K562 (cell line): Measurements from ENCODE around the gene GPATCH4. TPM values are rescaled to one million over a fixed set of nuclear protein-coding genes. Genes with fewer than 3 reads are reported as not detected.

Experiments
- ATAC-seq: fragments of 200-7000 bp; cut with Tn5 transposase; 3 replicates; pipeline ENCODE4 v1.9.1; 2020; ENCODE audit warnings: moderate library complexity
- BruUV-seq: library from RNA; stranded (reverse); fragments of 400-500 nt; replicated peaks from 2 replicates; lab custom pipeline; 2021; lab: Mats Ljungman, UMichigan
- CTCF ChIA-PET: fragments of 300-600 bp; formaldehyde crosslinking; extraction: SDS; loops from one replicate; lab custom pipeline; 2021; ENCODE audit warnings: low intra/inter-chr PET ratio; lab: Yijun Ruan, JAX
- POLR2A ChIA-PET: fragments of 300-600, 350-650 bp; sonication (Branson Sonifier 250); formaldehyde crosslinking; extraction: SDS; loops from one replicate; lab custom pipeline; 2021; ENCODE audit warnings: antibody characterized with exemption, inconsistent platforms; lab: Yijun Ruan, JAX
- DNase-seq, 4 experiments: peaks; one replicate each; pipeline versions ENCODE4 v3.0.0 to v3.0.0-alpha.2; 2011 to 2018; ENCODE audit warnings: low spot score in 3 of 4, mixed read lengths in 3 of 4; ENCODE audit errors: extremely low read depth in 1 of 4
- FAIRE-seq: peaks from 2 replicates; lab custom pipeline; 2011; peaks lifted over from hg19 to GRCh38; lab: Jason Lieb, UNC
- H2AFZ ChIP-seq: 2 replicates; pipeline ENCODE4 v1.6.0; 2011; ENCODE audit warnings: low read depth, low read length, control low read depth, inconsistent platforms
- H3K27ac ChIP-seq: fragments of 200-600 bp; 3 replicates; pipeline ENCODE4 v1.8.0; 2011; ENCODE audit warnings: low read depth, mild to moderate bottlenecking, control low read depth, inconsistent platforms, low read length, moderate library complexity, mixed read lengths; ENCODE audit errors: extremely low read depth
- H3K27me3 ChIP-seq, 2 experiments: fragments of 300-600 bp in 1 of 2; 2 replicates in 1 of 2; 3 replicates in 1 of 2; pipeline versions ENCODE4 v1.6.0 to v1.8.0; 2011; ENCODE audit warnings: inconsistent platforms in 2 of 2, low read length in 2 of 2, mild to moderate bottlenecking in 1 of 2, mixed read lengths in 1 of 2, moderate library complexity in 1 of 2; ENCODE audit not compliant: control insufficient read depth in 2 of 2, insufficient read depth in 2 of 2
- H3K36me3 ChIP-seq: fragments of 300-600 bp; 3 replicates; pipeline ENCODE4 v1.8.0; 2011; ENCODE audit warnings: mild to moderate bottlenecking, low read length, inconsistent platforms; ENCODE audit not compliant: control insufficient read depth, insufficient read depth
- H3K4me1 ChIP-seq, 2 experiments: fragments of 200-600 bp in 1 of 2; replicated peaks in 1 of 2; 2 replicates in 1 of 2; 3 replicates in 1 of 2; pipeline versions ENCODE4 v1.5.1 to v1.8.0; 2011; ENCODE audit warnings: inconsistent platforms in 2 of 2, low read length in 2 of 2, mild to moderate bottlenecking in 1 of 2, mixed read lengths in 1 of 2, moderate library complexity in 1 of 2; ENCODE audit not compliant: control insufficient read depth in 2 of 2, insufficient read depth in 2 of 2
- H3K4me2 ChIP-seq: 2 replicates; pipeline ENCODE4 v1.6.1; 2011; ENCODE audit warnings: low read length, control low read depth, inconsistent platforms, mixed read lengths; ENCODE audit not compliant: insufficient read depth
- H3K4me3 ChIP-seq: fragments of 200-600 bp; sonication (generic), shearing (Covaris generic); 2 replicates; pipeline ENCODE4 v1.5.1; 2016; ENCODE audit warnings: control low read depth, inconsistent platforms
- H3K79me2 ChIP-seq: fragments of 200-600 bp; 3 replicates; pipeline ENCODE4 v1.8.0; 2011; ENCODE audit warnings: low read length, inconsistent platforms; ENCODE audit not compliant: control insufficient read depth, insufficient read depth
- H3K9ac ChIP-seq, 2 experiments: 2 replicates each; pipeline versions ENCODE4 v1.6.0 to v1.6.1; 2011; ENCODE audit warnings: low read depth in 2 of 2, low read length in 2 of 2, control low read depth in 1 of 2, inconsistent platforms in 1 of 2, mild to moderate bottlenecking in 1 of 2, mixed read lengths in 1 of 2; ENCODE audit not compliant: insufficient read depth in 1 of 2
- H3K9me1 ChIP-seq: one replicate; pipeline ENCODE4 v1.6.0; 2011; ENCODE audit warnings: inconsistent platforms, mild to moderate bottlenecking, low read length, moderate library complexity; ENCODE audit not compliant: control insufficient read depth, insufficient read depth
- H3K9me3 ChIP-seq: replicated peaks from 2 replicates; pipeline ENCODE4 v1.5.1; 2011; ENCODE audit warnings: low read depth, low read length, inconsistent platforms; ENCODE audit not compliant: control insufficient read depth, insufficient read depth
- H4K20me1 ChIP-seq: replicated peaks from 2 replicates; pipeline ENCODE4 v1.6.1; 2011; ENCODE audit warnings: low read length, inconsistent platforms, mixed read lengths; ENCODE audit not compliant: control insufficient read depth, insufficient read depth
- ASH1L ChIP-seq: fragments of 450-650 bp; IDR thresholded peaks from 2 replicates; pipeline ENCODE4 v1.6.1; 2018; ENCODE audit warnings: borderline replicate concordance, mild to moderate bottlenecking, low read depth; ENCODE audit not compliant: partially characterized antibody
- ELF4 ChIP-seq: fragments of 450-650 bp; formaldehyde crosslinking; IDR thresholded peaks from 2 replicates; pipeline ENCODE4 v1.4.0; 2022; ENCODE audit warnings: missing genetic modification characterization
- HLTF ChIP-seq: fragments of 450-650 bp; IDR thresholded peaks from 2 replicates; pipeline ENCODE4 v1.6.1; 2016
- NR3C1 ChIP-seq: sonication (generic); formaldehyde crosslinking; IDR thresholded peaks from 2 replicates; pipeline ENCODE4 v1.8.1; 2022; ENCODE audit warnings: missing genetic modification reagents
- NUFIP1 ChIP-seq: fragments of 450-650 bp; IDR thresholded peaks from 2 replicates; pipeline ENCODE4 v1.6.1; 2018; ENCODE audit not compliant: partially characterized antibody
- SAP30 ChIP-seq: fragments of 200-600 bp; sonication (generic); IDR thresholded peaks from 2 replicates; pipeline ENCODE4 v1.6.1; 2012; ENCODE audit warnings: borderline replicate concordance, low read depth, mild to moderate bottlenecking, moderate library complexity, low read length, control low read depth, inconsistent platforms; ENCODE audit not compliant: insufficient read depth, poor library complexity, severe bottlenecking
- ZNF232 ChIP-seq: sonication (generic); formaldehyde crosslinking; IDR thresholded peaks from 2 replicates; pipeline ENCODE4 v1.8.0; 2022; ENCODE audit warnings: mild to moderate bottlenecking, missing genetic modification reagents
- WGBS: fragments of 100-300 bp; shearing (Covaris generic); methylation state at CpG from one replicate; pipeline ENCODE4 v1.1.6; 2016; ENCODE audit warnings: low coverage, mixed read lengths; ENCODE audit not compliant: insufficient coverage; ENCODE audit errors: missing lambda C conversion rate; 5-methylcytosine and 5-hydroxymethylcytosine counted together
- in situ Hi-C: fragments of 300-500 bp; cut with MboI; formaldehyde crosslinking; loops from 4 replicates; pipeline ENCODE4 v1.15.0; 2018; ENCODE audit warnings: inconsistent platforms, mixed read lengths
- intact Hi-C: fragments of 100-400 bp; cut with micrococcal nuclease; formaldehyde crosslinking; loops from 2 replicates; pipeline ENCODE4 v1.14.2; 2022
- polyA plus RNA-seq, 8 experiments: library from polyadenylated mRNA; depleted of rRNA in 4 of 8; stranded (reverse) in 5 of 8; unstranded in 3 of 8; fragments of >200 nt; fragmentation: Nextera tagmentation in 2 of 8; fragmentation: Illumina TruSeq in 1 of 8; extraction: Ambion mirVana in 2 of 8; extraction: Trizol in 1 of 8; gene quantifications; 2 replicates each; pipeline versions ENCODE4 v1.2.1 to v1.2.3, GENCODE V29; 2011 to 2014; ENCODE audit warnings: inconsistent platforms in 1 of 8, missing spikeins in 1 of 8
- total RNA-seq, 7 experiments: library from RNA; depleted of rRNA in 6 of 7; stranded (reverse); fragments of >200 nt in 6 of 7; fragmentation: Illumina TruSeq in 2 of 7; extraction: Trizol in 2 of 7; gene quantifications; 2 replicates each; pipeline versions ENCODE4 v1.2.1 to v1.2.3, GENCODE V29; 2011 to 2021; ENCODE audit warnings: low replicate concordance in 1 of 7
- TF ChIP-seq, protein P1 (sequence below): fragments of 450-650 bp; IDR thresholded peaks from 2 replicates; pipeline ENCODE4 v1.7.0; 2016; ENCODE audit warnings: borderline replicate concordance
- TF ChIP-seq, protein P2 (sequence below), 3 experiments: IDR thresholded peaks in 2 of 3; conservative IDR thresholded peaks in 1 of 3; 2 replicates each; pipeline ENCODE4 v1.5.1; 2011 to 2012; ENCODE audit warnings: low read length in 3 of 3, mild to moderate bottlenecking in 3 of 3, control low read depth in 2 of 3, improper control_type of control experiment in 1 of 3, inconsistent platforms in 1 of 3, low read depth in 1 of 3, mixed read lengths in 1 of 3, moderate library complexity in 1 of 3; ENCODE audit not compliant: insufficient read depth in 2 of 3

GPATCH4 gene
- total and polyA plus RNA-seq, 9 of the 15 experiments (the other 6 are each of a cell fraction or from before 2014, with no cell fraction given) = 43.7 to 105 (median 76.5) TPM

DNA sequence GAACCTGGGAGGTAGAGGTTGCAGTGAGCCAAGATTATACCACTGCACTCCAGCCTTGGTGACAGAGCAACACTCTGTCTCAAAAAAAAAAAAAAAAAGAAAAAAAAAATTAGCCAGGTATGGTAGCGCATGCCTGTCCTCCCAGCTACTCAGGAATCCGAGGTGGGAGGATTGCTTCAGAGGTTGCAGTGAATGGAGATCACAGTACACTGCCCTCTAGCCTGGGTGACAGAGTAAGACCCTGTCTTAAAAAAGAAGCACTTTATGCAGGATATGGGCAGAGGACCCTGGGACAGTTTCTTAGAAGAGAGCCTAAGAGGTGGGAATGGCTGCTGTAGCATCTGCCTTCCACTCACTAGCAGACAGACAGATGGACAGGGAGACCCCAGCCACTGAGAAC is 51.9 kb downstream of the GPATCH4 start:
- 81% methylated on average over 2 of the region's 2 CpGs for WGBS
- Histone ChIP-seq H2AFZ (no peak overlapping the region), H3K79me2 (no peaks in the 10 kb centered on the region), H3K27me3 (no peaks in the 10 kb centered on the region), H3K9ac (no peak overlapping the region), H3K36me3 (peaks cover 42% of the 10 kb centered on the region; the same call in 2 of the 3 replicates), H3K4me3 (no peak overlapping the region), H3K9me1 (no peaks in the 10 kb centered on the region), H3K4me1 (no peaks in the 10 kb centered on the region), H3K9me3 (no peaks in the 10 kb centered on the region)
- BruUV-seq = no TSS peak
- POLR2A ChIA-PET = interaction anchor here (0.6 to 0.8 kb wide), 2 partner anchors 29 to 73 kb away, joined by 3 to 4 read pairs; no protein-coding TSS in a partner anchor
- CTCF ChIA-PET = interaction anchor here (0.6 kb wide), 1 partner anchor 1523 kb away, joined by 6 read pairs; no protein-coding TSS in a partner anchor
- FAIRE-seq (no peak), ATAC-seq (no peak; the same call in 2 of the 3 replicates)
- in situ Hi-C loops = no loop called here
- intact Hi-C loops = loop anchor here (10.0 kb wide), 1 partner anchor 65 kb away; no protein-coding TSS in a partner anchor
- TF ChIP-seq HLTF (no peak), ZNF232 (CRISPR knock-in tag) (no peak), SAP30 (no peak), NR3C1 (no peak), ASH1L (no peak), NUFIP1 (no peak), ELF4 (CRISPR knock-in tag) (no peak)
- TF ChIP-seq, protein P1, sequence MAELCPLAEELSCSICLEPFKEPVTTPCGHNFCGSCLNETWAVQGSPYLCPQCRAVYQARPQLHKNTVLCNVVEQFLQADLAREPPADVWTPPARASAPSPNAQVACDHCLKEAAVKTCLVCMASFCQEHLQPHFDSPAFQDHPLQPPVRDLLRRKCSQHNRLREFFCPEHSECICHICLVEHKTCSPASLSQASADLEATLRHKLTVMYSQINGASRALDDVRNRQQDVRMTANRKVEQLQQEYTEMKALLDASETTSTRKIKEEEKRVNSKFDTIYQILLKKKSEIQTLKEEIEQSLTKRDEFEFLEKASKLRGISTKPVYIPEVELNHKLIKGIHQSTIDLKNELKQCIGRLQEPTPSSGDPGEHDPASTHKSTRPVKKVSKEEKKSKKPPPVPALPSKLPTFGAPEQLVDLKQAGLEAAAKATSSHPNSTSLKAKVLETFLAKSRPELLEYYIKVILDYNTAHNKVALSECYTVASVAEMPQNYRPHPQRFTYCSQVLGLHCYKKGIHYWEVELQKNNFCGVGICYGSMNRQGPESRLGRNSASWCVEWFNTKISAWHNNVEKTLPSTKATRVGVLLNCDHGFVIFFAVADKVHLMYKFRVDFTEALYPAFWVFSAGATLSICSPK = no peak
- TF ChIP-seq, protein P2, sequence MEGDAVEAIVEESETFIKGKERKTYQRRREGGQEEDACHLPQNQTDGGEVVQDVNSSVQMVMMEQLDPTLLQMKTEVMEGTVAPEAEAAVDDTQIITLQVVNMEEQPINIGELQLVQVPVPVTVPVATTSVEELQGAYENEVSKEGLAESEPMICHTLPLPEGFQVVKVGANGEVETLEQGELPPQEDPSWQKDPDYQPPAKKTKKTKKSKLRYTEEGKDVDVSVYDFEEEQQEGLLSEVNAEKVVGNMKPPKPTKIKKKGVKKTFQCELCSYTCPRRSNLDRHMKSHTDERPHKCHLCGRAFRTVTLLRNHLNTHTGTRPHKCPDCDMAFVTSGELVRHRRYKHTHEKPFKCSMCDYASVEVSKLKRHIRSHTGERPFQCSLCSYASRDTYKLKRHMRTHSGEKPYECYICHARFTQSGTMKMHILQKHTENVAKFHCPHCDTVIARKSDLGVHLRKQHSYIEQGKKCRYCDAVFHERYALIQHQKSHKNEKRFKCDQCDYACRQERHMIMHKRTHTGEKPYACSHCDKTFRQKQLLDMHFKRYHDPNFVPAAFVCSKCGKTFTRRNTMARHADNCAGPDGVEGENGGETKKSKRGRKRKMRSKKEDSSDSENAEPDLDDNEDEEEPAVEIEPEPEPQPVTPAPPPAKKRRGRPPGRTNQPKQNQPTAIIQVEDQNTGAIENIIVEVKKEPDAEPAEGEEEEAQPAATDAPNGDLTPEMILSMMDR (IDR thresholded peaks at IDR 0.05 in 2 of 3, conservative IDR thresholded peaks at IDR 0.05 in 1 of 3; ENCODE audit: insufficient read depth in 2 of 3, low read depth in 1 of 3, low read length in 3 of 3) = peak in 1 of 3 experiments; percentile 2; a peak in 1 of 6 replicates
- TF ChIP-seq, all 486 proteins: peak for 1
- Histone ChIP-seq H3K4me2 (no peak overlapping the region), H3K27ac (no peak overlapping the region), H4K20me1 (no peaks in the 10 kb centered on the region)
- no peak for DNase-seq
